HS-27A (cell line): ENCODE data around the gene SKAP2.

ENCODE experiments used
- DNase-seq: peaks from one replicate; pipeline ENCODE4 v3.0.0-alpha.2; 2012; ENCODE audit warnings: low read depth, missing footprints

SKAP2 gene

DNA sequence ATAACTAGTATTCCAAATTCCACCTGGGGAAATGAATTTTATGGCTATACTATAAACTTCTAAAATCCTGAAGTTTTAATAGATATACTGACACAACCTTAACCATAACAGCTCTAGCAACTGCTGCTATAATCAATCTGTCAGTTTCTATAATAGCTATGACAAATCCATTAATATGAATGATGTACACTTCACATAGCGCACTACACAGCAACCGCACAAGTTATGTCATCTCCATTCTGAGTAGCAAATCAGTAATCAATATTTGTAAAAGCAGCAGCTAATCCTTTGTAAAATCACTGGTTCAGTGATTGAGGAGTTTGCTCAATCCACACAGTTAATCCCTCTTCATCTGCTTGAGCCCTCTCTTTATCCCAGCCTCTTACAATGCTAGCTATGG, 105.3 kb downstream of the SKAP2 start:
- DNase-seq, result no peak

DNA sequence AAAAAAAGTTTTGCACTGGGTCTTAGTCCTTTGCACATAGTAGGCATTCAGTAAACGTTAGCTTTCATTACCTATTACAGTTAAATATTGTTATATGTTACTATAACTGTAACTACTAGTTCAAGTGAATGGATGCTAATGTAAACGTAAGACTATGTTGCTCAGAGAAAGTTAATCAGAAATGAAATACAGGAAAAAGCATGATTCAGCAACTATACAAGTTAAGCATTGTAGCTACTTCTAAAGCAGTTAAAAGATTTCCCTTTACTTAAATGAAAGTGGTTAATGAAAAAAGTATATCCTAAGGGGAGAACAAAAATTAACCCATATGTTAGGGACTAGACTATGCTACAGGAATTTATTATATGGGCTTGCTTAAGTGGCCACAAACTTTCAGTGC, 121.2 kb downstream of the SKAP2 start:
- DNase-seq, result no peak

DNA sequence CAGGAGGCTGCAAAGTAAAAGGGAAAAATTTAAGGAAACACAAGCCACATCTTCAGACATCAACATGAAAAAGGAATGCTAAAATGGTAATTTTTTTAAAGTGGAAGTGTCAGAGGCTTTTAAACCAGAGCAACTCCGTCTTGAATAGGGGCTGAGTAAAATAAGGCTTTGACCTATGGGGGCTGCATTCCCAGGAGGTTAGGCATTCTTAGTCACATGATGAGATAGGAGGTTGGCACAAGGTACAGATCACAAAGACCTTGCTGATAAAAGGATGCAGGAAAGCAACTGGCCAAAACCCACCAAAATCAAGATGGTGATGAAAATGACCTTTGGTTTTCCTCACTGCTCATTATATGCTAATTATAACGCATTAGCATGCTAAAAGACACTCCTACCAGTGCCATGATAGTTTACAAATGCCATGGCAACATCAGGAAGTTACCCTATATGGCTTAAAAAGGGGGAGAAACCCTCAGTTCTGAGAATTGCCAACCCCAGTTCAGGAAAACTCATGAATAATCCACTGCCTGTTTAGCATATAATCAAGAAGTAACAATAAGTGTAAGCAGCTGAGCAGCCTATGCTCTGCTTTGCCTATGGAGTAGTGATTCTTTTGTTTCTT, 128.3 kb downstream of the SKAP2 start:
- no peak for DNase-seq

DNA sequence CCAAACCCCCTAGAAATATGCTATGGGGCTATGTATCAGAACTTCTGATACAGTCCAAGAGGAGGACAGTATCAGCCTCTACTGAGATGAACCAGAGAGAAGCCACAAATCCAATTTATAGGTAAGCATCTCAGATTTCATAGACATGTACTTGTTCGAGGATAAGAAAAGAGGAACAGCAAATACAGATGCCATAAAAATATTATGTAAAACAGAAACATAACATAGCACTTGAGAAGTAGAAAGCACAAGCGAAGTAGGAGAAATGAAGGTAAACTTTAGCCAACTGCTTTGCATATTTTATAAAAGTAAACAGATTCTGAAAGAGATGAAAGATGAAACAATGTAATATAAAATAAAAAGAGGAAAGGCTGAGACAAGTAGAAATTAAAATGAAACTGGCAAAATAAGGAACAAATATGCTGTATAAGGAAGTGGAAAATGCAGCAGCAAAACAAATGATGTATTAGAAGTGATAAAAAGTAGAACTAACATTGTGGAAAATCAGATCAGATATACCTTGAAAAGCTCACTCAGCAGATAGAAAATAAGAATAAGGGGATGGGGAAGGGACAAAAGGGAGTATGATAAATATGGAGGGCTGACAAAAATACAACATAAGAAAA, 135.1 kb downstream of the SKAP2 start:
- no peak for DNase-seq

DNA sequence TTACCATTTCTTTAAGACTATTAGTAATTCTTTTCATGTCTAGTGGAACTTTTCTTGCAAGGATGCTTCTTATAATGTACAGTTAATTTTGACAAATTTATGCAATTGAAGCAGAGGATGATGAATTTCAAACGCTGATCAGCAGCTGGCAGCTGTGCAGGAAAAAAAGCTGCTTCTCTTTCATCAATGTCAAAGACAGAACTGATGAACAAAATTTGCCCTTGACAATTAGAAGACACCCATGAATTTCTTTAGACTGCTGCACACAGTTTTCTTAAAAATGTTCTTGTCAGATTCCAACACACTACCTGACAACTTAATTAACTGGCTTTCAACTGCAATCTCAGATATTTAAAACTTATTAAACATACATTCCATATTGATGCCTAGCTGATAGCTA, 138.3 kb downstream of the SKAP2 start:
- no peak for DNase-seq

DNA sequence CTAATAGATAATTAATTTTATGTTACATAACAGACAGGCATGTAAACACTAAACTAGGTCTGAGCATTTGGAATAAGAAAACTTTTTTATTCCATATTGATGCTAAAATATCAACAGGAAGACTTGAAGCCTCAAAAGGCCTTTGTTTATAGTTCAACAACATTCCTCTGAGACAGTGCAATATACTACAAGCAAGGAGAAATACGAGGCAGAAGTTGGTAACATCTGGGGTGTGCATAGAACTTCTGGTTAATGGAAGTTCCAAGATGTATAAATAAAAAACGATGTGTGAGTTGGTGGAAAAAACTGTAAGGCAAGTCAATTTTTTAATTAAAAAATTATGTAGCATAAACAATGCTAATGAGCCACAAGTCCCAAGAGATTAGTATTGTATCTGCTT, 139.6 kb downstream of the SKAP2 start:
- DNase-seq, result no peak

DNA sequence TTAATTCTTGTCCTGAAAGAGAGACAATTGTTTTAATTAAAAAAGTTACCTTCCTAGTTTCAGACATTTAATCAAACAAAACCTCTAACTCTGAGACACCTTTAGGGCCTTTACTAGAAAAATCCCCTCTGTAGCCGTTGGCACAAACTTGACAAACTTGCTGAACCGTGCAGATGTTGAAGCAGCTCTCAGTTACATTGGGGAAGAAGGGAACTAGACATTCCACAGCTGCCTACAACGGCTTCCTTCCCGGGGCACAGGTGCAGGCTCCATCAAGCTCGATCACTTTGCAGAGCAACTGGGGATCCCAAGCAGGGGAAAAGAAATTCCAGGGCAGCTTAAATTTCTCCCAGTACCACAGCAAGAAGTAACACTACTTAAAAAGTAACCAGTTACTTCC, 141.3 kb downstream of the SKAP2 start:
- DNase-seq, result no peak

DNA sequence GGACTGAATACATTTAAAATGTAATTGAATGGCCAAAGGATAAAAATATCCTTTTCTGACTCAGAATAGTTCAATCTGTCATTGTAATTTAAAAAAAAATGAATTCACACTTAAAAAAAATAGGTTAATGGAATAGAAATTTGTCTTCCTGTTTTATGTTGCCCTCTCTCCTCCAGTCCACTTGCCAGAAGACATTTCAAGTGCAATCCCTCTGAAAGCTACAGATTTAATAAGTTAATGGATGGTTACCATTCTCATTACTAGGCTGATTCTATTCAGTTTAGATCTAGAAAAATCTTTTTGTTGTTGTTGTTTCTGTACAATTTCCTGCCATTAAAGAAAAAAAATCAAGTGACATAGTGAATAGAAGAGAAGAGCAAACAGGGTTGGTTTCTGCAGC, 142.9 kb downstream of the SKAP2 start:
- DNase-seq, result no peak

DNA sequence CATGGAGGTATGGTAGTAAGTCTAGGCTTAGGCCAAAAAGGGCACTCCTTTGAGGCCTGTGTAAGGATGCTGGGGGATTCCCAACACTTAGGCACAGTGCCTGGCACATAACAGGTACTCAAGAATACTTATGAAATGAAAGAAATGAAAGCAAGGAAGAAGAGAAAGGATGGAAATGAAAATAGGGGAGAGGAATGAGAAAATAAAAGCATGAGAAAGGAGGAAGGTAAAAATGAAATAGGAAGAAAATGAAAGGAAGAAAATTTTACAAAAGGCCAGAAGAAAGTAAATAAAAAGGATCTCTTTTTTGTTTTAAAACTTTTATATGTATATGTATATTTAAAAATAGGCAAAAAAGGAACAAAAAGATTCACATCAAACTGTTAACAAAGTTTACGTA, 146.3 kb downstream of the SKAP2 start:
- no peak for DNase-seq

DNA sequence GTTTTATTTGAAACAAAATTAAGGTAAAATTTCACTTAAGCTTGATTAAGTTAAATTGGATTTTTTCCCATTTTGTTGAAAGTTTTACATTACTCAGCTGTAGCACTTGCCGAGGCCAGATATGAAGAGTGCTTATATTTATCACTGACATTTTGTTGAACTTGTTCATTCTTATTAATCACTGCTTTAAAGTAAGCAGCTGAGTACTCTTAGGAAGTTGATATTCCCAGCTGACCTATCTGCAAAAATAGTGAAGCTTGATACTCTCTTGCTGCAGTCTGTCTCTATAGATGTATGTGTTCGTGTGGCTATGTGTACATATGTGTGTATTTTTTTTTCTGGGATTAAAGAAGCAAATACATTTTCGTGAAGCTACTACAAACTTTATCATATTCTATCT, 150.0 kb downstream of the SKAP2 start:
- no peak for DNase-seq

DNA sequence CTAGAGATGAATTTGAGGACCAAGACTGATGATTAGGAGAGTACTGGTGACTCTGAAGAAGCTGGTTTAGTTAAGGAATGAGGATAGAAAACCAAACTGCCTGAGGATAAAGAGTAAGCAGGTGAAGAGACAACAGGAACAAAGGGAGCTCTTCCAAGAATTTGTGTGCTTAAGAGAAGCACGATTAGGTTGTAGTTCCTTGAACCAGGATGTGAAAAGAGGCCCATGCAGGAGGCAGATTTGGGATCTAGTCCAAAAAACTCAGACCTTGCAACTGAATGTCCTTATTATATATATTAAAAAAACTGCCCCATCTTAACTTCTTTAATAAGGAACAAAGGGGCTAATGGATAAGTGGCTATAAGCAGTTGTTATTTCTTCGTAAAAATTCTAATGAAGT, 150.4 kb downstream of the SKAP2 start:
- DNase-seq, result no peak

DNA sequence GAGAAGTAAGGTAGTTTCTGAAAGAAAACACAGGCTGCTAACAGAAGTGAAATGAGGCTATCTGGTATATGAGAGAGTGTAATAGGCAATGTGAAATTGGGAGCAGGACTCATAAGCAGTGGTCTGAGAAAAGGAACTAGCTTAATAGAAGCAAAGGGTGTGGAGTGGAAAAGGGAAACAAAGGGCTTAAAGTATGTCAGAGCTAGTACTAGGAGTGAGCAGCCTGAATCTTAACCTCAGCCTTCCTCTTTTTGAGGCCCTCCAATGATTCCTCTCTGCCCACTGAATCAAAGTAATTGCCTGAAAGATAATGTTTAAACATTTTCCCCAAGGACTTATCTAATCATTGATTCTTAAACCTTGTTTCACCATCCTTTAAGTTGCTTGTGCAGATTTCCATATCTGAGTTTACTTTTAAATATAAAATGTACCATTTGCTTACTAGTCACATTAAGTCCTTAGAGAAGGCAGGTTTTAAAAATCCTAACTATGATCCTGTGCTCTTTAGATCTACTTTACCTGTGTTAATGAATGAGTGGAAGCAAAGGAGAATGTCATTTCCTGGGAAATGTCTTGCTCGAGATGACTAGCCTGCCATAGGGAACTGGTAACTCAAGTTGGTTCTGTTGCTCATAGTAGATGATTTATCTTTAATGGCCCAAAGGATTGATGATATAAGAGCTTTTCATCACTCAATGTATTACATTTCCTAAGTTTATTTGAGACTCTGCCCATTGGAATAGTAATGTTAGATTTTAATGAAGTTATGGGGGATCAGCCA, 155.0 kb downstream of the SKAP2 start:
- no peak for DNase-seq

DNA sequence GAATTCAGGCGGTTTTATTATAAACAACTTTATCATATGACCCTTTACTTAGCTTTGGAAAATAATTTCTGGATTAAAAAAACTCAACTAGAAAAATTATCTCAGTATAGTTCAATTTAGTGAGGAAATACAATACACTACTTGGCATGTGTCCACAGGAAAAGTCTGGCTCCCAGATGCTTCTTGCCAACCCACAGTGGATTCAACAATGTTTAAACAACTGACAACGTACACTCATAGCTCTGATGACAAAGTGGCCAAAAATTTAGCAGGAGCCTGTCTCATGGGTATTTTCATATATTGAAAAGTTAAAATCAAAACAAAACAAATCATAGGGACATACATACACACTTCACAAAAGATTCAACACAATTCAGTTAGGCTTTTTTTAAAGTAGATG, 158.8 kb downstream of the SKAP2 start:
- peak; percentile 84 for DNase-seq

DNA sequence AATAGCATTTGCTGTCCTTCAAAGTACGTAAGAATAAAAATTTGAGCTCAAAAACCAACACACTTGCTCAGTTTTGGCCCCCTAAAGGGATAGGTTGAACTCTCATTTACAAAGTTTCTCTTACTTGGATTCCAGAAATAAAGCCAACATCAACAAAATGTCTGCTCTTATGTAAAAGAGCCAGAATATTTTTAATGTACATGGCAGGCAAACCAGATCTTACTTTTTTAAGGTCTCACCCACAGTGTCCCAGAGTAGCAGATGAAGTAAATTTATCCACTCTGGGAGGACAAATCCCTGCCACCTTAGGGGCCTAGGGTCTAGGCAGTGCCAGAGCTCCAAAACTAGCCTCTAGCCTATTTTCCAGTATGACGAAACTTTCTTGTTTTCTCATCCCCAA, 159.6 kb downstream of the SKAP2 start:
- no peak for DNase-seq

DNA sequence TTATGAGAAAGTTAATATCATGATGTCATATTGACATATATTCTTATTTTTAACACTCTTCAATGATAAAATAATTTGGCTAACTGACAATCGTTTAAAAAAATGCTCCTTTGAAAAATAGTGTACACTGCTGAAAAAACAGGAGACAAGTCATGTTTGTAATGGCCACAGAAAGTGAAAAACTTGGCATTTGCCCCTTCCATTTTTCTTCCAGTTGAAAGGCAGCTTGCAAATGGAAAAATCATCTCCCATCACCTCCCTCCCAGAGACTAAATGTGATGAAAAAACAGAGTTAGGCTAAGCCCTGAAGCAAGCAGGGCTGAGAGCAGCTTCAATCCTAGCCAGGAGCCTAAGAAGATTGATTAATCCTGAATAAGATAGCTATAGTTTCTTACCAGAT, 160.4 kb downstream of the SKAP2 start:
- DNase-seq, result no peak

DNA sequence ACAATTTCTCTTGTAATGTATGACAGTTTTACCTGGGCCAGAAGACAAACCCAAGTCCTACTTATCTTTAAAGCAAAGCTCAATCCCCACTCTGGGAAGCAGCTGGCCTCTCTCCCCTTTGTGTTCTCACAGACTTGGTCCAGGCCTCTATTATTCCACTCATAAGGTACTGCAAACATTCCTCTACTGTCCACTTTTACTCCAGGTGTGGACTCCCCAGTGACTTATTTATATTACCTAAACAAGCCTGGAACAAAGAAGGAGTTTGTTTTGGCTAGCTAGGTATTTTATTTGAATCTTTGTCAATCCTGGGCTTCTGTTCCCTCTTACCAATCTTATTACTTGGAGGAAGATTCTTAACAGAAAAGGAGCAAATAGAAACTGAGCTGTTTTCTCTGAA, 163.5 kb downstream of the SKAP2 start:
- no peak for DNase-seq

DNA sequence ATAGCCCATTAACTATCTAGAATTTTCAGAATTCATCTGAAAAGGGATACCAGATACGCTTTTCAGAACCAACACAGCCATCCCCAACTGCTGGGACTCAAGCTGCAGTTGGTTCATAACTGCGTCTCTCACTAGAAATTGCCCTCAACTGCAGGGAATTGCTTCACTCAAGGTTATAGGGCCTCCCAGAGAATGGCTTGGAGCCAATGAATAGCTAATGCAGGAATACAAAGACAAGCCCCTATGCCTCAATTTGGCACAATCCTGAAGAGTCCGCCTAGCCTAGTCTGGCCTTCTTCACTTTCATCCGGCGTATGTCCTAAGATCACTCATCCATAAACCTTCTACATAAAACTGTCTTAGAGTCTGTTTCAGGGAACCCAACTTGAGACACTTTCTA, 164.0 kb downstream of the SKAP2 start:
- no peak for DNase-seq

DNA sequence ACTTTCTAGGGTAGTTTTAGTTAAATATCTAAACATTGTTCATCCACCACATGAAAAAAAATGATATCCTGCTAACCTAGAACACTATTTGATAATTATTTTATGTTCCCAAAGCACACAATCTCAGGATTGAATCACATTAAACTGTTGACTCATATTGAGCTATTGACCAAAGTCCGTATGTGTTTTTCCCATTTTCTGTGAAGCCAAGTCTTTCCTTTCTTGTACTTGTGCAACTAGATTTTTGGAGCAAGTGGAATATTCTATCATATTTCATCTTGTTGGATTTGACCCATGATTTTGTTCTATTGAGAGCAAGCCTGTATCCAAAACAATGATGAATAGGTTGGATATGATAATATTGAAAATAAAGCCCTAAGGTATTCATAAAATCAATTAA, 164.6 kb downstream of the SKAP2 start:
- DNase-seq, result no peak

DNA sequence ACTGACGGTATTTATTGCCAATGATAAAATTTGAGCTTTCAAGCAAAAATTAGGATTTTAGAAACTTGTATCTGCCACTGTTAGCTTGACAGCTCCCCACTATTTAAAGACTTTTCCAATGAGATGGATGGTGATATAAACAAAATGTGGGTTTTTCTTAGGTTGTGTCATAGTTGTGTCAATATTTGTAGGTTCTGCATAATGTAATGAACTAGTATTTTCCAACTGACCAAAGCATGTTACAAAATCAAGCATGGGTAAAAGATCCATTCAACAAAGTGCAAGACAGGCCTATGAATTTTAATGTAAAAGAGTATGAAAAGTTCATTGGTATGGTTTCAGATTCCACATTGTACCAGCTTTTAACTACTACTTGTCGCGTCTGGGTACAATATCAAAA, 165.6 kb downstream of the SKAP2 start:
- DNase-seq, result no peak

DNA sequence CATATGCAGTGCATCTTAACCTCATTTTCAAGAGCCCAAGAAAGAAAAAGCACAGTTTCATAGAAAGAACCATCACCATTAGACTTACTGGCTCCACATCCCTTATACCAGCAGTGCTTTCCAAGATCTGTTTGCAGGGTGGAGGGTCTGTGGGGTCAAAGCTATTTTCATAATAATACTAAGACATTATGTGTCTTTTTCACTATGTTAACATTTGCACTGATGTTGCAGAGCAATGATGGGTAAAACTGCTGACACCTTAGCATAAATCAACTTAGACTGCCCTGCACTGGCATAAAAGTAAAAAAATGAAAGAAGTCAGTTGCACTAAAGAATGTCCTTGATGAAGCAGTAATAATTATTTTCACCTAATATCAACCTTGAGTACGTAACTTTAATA, 166.2 kb downstream of the SKAP2 start:
- DNase-seq, result no peak

DNA sequence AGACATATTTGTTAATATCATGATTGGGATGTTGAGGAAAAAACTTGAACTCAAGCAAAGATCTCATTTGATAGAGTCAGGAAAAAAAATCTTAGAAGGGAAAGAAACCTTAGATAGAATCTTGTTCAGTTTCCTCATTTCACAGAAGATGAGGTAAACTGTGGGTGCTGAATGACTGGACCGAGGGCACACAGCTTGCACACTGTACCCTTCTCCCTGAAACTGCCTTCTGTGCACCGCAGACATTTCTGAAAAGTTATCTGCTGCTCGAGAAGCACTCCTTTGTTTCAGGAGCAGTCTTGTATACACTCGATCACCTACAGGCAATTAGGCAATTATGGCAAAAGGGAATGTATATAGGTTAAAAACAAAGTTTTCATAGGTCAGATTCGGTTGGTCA, 167.4 kb downstream of the SKAP2 start:
- DNase-seq, result no peak

DNA sequence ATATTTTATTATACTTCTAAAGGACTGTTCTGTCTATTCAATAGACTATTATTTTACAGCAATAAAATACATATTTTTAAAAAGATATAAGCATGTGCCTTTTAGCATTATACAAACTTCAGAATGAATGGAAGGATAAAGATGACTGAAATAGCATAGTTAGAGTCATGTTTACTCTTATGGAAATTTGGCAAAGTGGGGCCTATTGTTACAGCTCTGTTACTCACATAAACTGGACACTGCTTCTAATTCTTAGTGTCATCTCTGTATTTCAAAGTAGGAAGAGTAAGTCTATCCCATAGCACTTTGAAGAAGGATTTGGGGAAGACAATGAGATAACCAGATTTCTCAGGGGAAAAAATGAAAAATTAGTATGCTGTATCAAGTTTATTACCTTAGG, 168.2 kb downstream of the SKAP2 start:
- no peak for DNase-seq

DNA sequence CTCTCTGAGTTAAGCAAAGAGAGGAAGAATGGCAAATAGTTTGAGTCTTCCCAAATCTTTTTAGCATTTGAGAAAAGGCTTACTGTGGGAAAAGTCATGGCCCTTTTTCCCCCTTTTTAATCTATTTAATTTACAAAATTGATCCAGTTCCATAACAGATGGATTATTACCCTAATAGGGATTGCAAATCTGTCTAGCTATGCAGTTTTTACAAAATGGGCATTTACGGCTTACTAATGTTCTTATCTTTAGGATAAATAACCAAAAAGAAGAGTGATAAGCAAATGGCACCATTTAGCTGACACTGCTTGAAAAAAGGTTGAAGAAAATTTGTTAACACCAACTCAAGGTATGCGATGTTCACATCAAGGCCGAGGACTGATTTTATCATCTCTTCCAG, 169.7 kb downstream of the SKAP2 start:
- no peak for DNase-seq

DNA sequence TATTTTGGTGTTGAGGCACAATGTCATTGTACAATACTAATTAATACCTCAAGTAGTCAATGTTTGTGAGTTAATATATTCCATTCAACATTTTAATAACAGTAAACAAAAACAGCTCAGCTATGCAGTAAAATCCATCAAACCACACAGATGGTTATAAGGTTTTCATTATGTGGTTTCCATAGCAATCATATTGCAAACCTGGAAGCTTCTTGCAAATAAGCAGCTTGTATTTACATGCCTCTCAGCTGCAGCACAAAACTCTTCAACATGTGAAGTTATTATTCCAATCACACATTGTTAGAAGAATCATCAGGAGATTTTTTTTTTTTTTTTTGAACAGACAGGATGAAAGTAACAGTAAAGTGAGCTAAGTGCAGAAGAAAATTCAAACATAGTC, 170.2 kb downstream of the SKAP2 start:
- DNase-seq, result no peak
